HepG2 (cell line): ENCODE results near the gene TSTD1. TPM values are rescaled to one million over a fixed set of nuclear protein-coding genes. Genes with fewer than 3 reads are reported as not detected.
A peak's percentile ranks its signal among the peaks of the same experiment; 100 is the strongest.

Source experiments
- AFF4 ChIP-seq: sonication (generic); formaldehyde crosslinking; IDR thresholded peaks from 2 replicates; pipeline ENCODE4 v1.4.0; 2020; ENCODE audit warnings: missing genetic modification reagents
- ATF7-NPFF ChIP-seq: sonication (generic); formaldehyde crosslinking; IDR thresholded peaks from 2 replicates; pipeline ENCODE4 v1.8.1; 2023; ENCODE audit warnings: mild to moderate bottlenecking, low read depth, missing genetic modification reagents, moderate library complexity
- CREB1 ChIP-seq, 2 experiments: fragments of 450-650 bp in 1 of 2; IDR thresholded peaks; 2 replicates each; pipeline ENCODE4 v1.6.1; 2016 to 2017; ENCODE audit warnings: control low read depth in 1 of 2, mild to moderate bottlenecking in 1 of 2, missing compliant biosample characterization in 1 of 2, missing genetic modification characterization in 1 of 2
- MAZ ChIP-seq, 2 experiments: sonication (generic) in 1 of 2; formaldehyde crosslinking in 1 of 2; IDR thresholded peaks; 2 replicates each; pipeline versions ENCODE4 v1.5.0 to v1.6.1; 2012 to 2020; ENCODE audit warnings: low read depth in 2 of 2, mild to moderate bottlenecking in 2 of 2, borderline replicate concordance in 1 of 2, improper control_type of control experiment in 1 of 2, low read length in 1 of 2, missing genetic modification reagents in 1 of 2, moderate library complexity in 1 of 2
- MED13 ChIP-seq: sonication (generic); formaldehyde crosslinking; IDR thresholded peaks from 2 replicates; pipeline ENCODE4 v1.5.0; 2020; ENCODE audit warnings: missing genetic modification reagents
- RNF2 ChIP-seq: fragments of 450-650 bp; conservative IDR thresholded peaks from 2 replicates; pipeline ENCODE4 v1.6.1; 2016; ENCODE audit warnings: low read depth
- TGIF2 ChIP-seq: IDR thresholded peaks from 2 replicates; pipeline ENCODE4 v1.6.1; 2016; ENCODE audit warnings: control low read depth, missing compliant biosample characterization
- THAP9 ChIP-seq: sonication (generic); formaldehyde crosslinking; IDR thresholded peaks from 2 replicates; pipeline ENCODE4; 2020; ENCODE audit warnings: missing genetic modification reagents, mild to moderate bottlenecking, borderline replicate concordance
- ZFP90 ChIP-seq: sonication (generic); formaldehyde crosslinking; IDR thresholded peaks from 2 replicates; pipeline ENCODE4 v1.8.0; 2022; ENCODE audit warnings: missing genetic modification reagents, mild to moderate bottlenecking, inconsistent platforms, borderline replicate concordance
- ZGPAT ChIP-seq: IDR thresholded peaks from 2 replicates; pipeline ENCODE4 v1.6.1; 2016; ENCODE audit warnings: mild to moderate bottlenecking
- ZNF160 ChIP-seq: sonication (generic); formaldehyde crosslinking; IDR thresholded peaks from 2 replicates; pipeline ENCODE4 v1.8.0; 2022; ENCODE audit warnings: mild to moderate bottlenecking, inconsistent platforms, missing genetic modification reagents
- ZNF20 ChIP-seq: sonication (generic); formaldehyde crosslinking; IDR thresholded peaks from 2 replicates; pipeline ENCODE4 v1.4.0; 2020; ENCODE audit warnings: mild to moderate bottlenecking, moderate library complexity, missing genetic modification reagents
- ZNF589 ChIP-seq: sonication (generic); formaldehyde crosslinking; conservative IDR thresholded peaks from 2 replicates; pipeline ENCODE4 v1.8.0; 2022; ENCODE audit warnings: mild to moderate bottlenecking, moderate library complexity, missing genetic modification reagents
- ZNF781 ChIP-seq: sonication (generic); formaldehyde crosslinking; IDR thresholded peaks from 2 replicates; pipeline ENCODE4 v1.5.1; 2020; ENCODE audit warnings: borderline replicate concordance, mild to moderate bottlenecking, missing genetic modification reagents; ENCODE audit errors: not compliant biosample characterization
- polyA plus RNA-seq, 8 experiments: library from polyadenylated mRNA; depleted of rRNA in 3 of 8; stranded (reverse) in 7 of 8; unstranded in 1 of 8; fragments of >200 nt; fragmentation: Illumina TruSeq in 4 of 8; extraction: Trizol in 4 of 8; gene quantifications; 2 replicates each; pipeline versions ENCODE4 v1.2.1 to v1.2.3, GENCODE V29; 2011 to 2016; ENCODE audit warnings: low read depth in 4 of 8, missing spikeins in 1 of 8, mixed read lengths in 1 of 8; ENCODE audit not compliant: insufficient read depth in 1 of 8
- total RNA-seq, 5 experiments: library from RNA; depleted of rRNA; stranded (reverse); fragments of >200 nt; fragmentation: Illumina TruSeq; extraction: Trizol; gene quantifications; 2 replicates each; pipeline ENCODE4 v1.2.3, GENCODE V29; 2016; ENCODE audit warnings: low read depth in 1 of 5
- TF ChIP-seq, protein P1 (sequence below): sonication (generic); formaldehyde crosslinking; IDR thresholded peaks from 2 replicates; pipeline ENCODE4 v1.4.0; 2020; ENCODE audit warnings: missing genetic modification reagents
- TF ChIP-seq, protein P2 (sequence below): sonication (generic); formaldehyde crosslinking; IDR thresholded peaks from 2 replicates; pipeline ENCODE4 v1.8.0; 2022; ENCODE audit warnings: mild to moderate bottlenecking, missing genetic modification reagents; ENCODE audit not compliant: insufficient replicate concordance

The TSTD1 gene
- total and polyA plus RNA-seq, 2 of the 13 experiments (the other 11 are each of a cell fraction or from before 2014, with no cell fraction given) = 0.15 to 0.31 TPM

GRCh38 chr1:161020509-161021164, 18.1 kb downstream of the TSTD1 start, which contains the start of gene F11R (continued):
- TF ChIP-seq ZGPAT (CRISPR knock-in tag) = peak; percentile 42; the same call in 1 of the 2 replicates
- TF ChIP-seq ZNF589 = 0 out of 2 replicates have a peak, but pooled peaks have one; percentile 50
- no peak for TF ChIP-seq RNF2
- TF ChIP-seq, protein P1, sequence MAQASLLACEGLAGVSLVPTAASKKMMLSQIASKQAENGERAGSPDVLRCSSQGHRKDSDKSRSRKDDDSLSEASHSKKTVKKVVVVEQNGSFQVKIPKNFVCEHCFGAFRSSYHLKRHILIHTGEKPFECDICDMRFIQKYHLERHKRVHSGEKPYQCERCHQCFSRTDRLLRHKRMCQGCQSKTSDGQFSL = 0 out of 2 replicates have a peak, but pooled peaks have one; percentile 47
- TF ChIP-seq ZFP90 = 0 out of 2 replicates have a peak, but pooled peaks have one; percentile 82
- TF ChIP-seq MED13 = peak; percentile 78; the same call in 1 of the 2 replicates
- TF ChIP-seq ZNF160 (CRISPR knock-in tag) = peak; percentile 46; the same call in 1 of the 2 replicates
- TF ChIP-seq ZNF781 (CRISPR knock-in tag) = no peak
- TF ChIP-seq THAP9 (CRISPR knock-in tag) = peak; percentile 43; the same call in 1 of the 2 replicates
- TF ChIP-seq TGIF2 = 0 out of 2 replicates have a peak, but pooled peaks have one; percentile 11
- TF ChIP-seq ZNF20 (CRISPR knock-in tag) = 0 out of 2 replicates have a peak, but pooled peaks have one; percentile 83
- 0 out of 2 replicates have a peak, but pooled peaks have one; percentile 48 for TF ChIP-seq ATF7-NPFF
- 0 out of 2 replicates have a peak, but pooled peaks have one; percentile 6 for TF ChIP-seq MAZ (IDR thresholded peaks at IDR 0.05; ENCODE audit: borderline replicate concordance, low read depth, low read length)
- peak; percentile 26; the same call in 1 of the 2 replicates for TF ChIP-seq MAZ (CRISPR knock-in tag; IDR thresholded peaks at IDR 0.05; ENCODE audit: low read depth)
- TF ChIP-seq CREB1 (IDR thresholded peaks at IDR 0.05) = no peak
- TF ChIP-seq CREB1 (CRISPR knock-in tag; IDR thresholded peaks at IDR 0.05) = 0 out of 2 replicates have a peak, but pooled peaks have one; percentile 37
- TF ChIP-seq, protein P2, sequence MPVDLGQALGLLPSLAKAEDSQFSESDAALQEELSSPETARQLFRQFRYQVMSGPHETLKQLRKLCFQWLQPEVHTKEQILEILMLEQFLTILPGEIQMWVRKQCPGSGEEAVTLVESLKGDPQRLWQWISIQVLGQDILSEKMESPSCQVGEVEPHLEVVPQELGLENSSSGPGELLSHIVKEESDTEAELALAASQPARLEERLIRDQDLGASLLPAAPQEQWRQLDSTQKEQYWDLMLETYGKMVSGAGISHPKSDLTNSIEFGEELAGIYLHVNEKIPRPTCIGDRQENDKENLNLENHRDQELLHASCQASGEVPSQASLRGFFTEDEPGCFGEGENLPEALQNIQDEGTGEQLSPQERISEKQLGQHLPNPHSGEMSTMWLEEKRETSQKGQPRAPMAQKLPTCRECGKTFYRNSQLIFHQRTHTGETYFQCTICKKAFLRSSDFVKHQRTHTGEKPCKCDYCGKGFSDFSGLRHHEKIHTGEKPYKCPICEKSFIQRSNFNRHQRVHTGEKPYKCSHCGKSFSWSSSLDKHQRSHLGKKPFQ (CRISPR knock-in tag) = peak; percentile 80
- no peak for TF ChIP-seq AFF4 (CRISPR knock-in tag)
